ENCODE measurements around the gene SETDB1.
A peak's percentile ranks its signal among the peaks of the same experiment; 100 is the strongest.
"Not testable (repeated sequence)": the region's sequence is repeated elsewhere in the genome, so short reads cannot be mapped to it uniquely, and the experiment has no call there.

The SETDB1 gene

GRCh38 chr1:150926097-150926741, at the start of gene SETDB1:
SETDB1 (plus strand) TSS chr1:150926363; CDS start chr1:150927715, 1,352 bp downstream.
- DNase-seq = peak; percentile 95

GRCh38 chr1:150878931-150879330, 47.2 kb upstream of the SETDB1 start:
- DNase-seq = not testable (repeated sequence)

- no peak for DNase-seq
Measured at GRCh38 chr1:150881331-150882070, 44.7 kb upstream of the SETDB1 start.

GRCh38 chr1:150883121-150883520, 43.0 kb upstream of the SETDB1 start:
- DNase-seq = not testable (repeated sequence)

- no peak for DNase-seq
Measured at GRCh38 chr1:150887018-150887417, 39.1 kb upstream of the SETDB1 start, which contains the start of gene CTXND2. CTXND2 (plus strand) TSS chr1:150887136; CDS start chr1:150912315, 25,179 bp downstream.

- DNase-seq = no peak
Measured at GRCh38 chr1:150888727-150889126, 37.4 kb upstream of the SETDB1 start.

GRCh38 chr1:150890033-150890416, 36.1 kb upstream of the SETDB1 start:
- no peak for DNase-seq

- DNase-seq = no peak
Measured at GRCh38 chr1:150893336-150893913, 32.7 kb upstream of the SETDB1 start.

- DNase-seq = no peak
Measured at GRCh38 chr1:150895618-150896017, 30.5 kb upstream of the SETDB1 start.

GRCh38 chr1:150899795-150900194, 26.4 kb upstream of the SETDB1 start:
- DNase-seq = not testable (repeated sequence)

GRCh38 chr1:150902346-150902745, 23.8 kb upstream of the SETDB1 start:
- DNase-seq = no peak

GRCh38 chr1:150902751-150903150, 23.4 kb upstream of the SETDB1 start:
- DNase-seq = no peak

- DNase-seq = no peak
Measured at GRCh38 chr1:150905301-150905700, 20.9 kb upstream of the SETDB1 start.

GRCh38 chr1:150906329-150906728, 19.8 kb upstream of the SETDB1 start:
- DNase-seq = no peak

- no peak for DNase-seq
Measured at GRCh38 chr1:150906813-150907212, 19.4 kb upstream of the SETDB1 start.

- no peak for DNase-seq
Measured at GRCh38 chr1:150909585-150910180, 16.5 kb upstream of the SETDB1 start.

- no peak for DNase-seq
Measured at GRCh38 chr1:150912623-150913022, 13.5 kb upstream of the SETDB1 start.

- DNase-seq = no peak
Measured at GRCh38 chr1:150917387-150917786, 8.8 kb upstream of the SETDB1 start.

- DNase-seq = peak; percentile 86
Measured at GRCh38 chr1:150922519-150922975, 3.6 kb upstream of the SETDB1 start.

GRCh38 chr1:150925080-150925479, 1.1 kb upstream of the SETDB1 start:
- DNase-seq = no peak

- DNase-seq = no peak
Measured at GRCh38 chr1:150927624-150928023, 1.5 kb downstream of the SETDB1 start.

GRCh38 chr1:150928286-150928685, 2.1 kb downstream of the SETDB1 start:
- DNase-seq = no peak

- not testable (repeated sequence) for DNase-seq
Measured at GRCh38 chr1:150928775-150929174, 2.6 kb downstream of the SETDB1 start.
